Left cardiac atrium (tissue), 4 donors: ENCODE results near the gene SYT11. TPM values are rescaled to one million over a fixed set of nuclear protein-coding genes. Genes with fewer than 3 reads are reported as not detected.

Source experiments
- ATAC-seq, 2 donors: fragments of 200-7000 bp; cut with Tn5 transposase; one replicate each; pipeline ENCODE4 v1.9.1; 2020; ENCODE audit warnings: mild to moderate bottlenecking in 2 of 2, moderate library complexity in 2 of 2
- DNase-seq: peaks from one replicate; pipeline ENCODE4 v3.0.0-alpha.2; 2020
- intact Hi-C, 2 donors: fragments of 100-400 bp; cut with DNase I; formaldehyde crosslinking; loops; one replicate each; pipeline versions ENCODE4 v1.14.1 to v1.15.1; 2022 to 2023
- total RNA-seq, 2 donors: library from RNA; stranded (reverse); fragmentation: NEBNext Ultra II Directional; extraction: Animal tissue kit (Norgen Biotek cat#: 25700); gene quantifications; one replicate each; pipeline ENCODE4 v1.2.1, GENCODE V29; 2021
- donor health status: DM: no; HTN: yes; CAD: no.
- donor health status: DM: no; HTN: yes; CAD: no; lungs with severe emphysema.
- donor health status: DM: yes; HTN: yes; CAD: no.
- donor health status: Dilated cardiomyopathy.

SYT11 gene
- total RNA-seq, 2 donors from 2014 or later: 9.9 to 16.5 TPM

- intact Hi-C loops: loop anchor here in 1 of 2 donors (2.0 kb wide), 1 partner anchor 51 kb away; the partner anchor contains the start of gene RIT1
- DNase-seq (peak; percentile 90), ATAC-seq (peak; percentile 56 to 81)
Measured at GRCh38 chr1:155859881-155860871, 809 bp downstream of the SYT11 start.

DNA sequence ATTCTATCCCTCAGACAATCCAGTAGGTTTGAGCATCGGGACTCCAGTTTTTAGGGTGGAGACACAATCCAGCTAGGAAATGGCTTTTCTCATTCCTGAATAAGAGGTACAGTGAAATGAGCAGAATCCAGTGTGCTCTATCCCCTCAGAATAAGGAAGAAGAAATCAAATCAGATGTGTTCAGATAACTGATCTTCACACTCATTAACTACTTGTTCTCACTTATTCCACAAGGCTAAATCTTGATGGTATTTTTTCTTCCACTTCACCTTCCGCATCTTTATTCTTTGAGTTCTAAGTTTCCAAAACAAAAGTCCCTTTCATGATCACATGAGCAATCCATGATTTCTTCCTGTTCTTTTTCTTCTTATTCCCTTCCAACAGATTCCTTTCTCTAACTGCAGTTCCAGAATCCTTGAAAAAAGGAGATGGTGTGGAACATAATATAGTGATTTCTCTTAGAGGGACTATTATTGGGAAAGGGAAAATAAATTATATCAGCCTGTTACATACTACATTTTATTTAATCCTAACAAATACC, 1.7 kb downstream of the SYT11 start:
- DNase-seq (no peak), ATAC-seq (no peak)
- intact Hi-C loops: loop anchor here in 1 of 2 donors (2.0 kb wide), 1 partner anchor 50 kb away; the partner anchor contains the start of gene RIT1

DNA sequence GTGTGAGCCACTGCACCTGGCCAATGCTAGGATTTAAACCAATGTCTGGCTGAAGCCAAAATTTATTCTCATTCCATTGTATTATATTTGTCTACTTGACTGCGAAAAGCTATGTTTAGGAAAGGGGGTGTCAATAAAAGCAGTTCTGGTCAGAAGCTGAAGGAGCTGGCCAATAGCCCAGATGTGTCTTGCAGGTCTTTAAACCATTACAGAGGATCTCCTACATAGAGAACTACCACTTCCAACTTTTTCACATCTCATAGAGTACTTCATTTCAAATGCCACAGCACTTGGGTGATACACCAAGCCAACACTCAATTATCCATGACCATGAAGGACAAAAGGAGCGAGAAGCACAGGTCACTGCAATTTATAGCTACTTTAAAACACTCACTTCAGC, 2.5 kb downstream of the SYT11 start:
- DNase-seq (no peak), ATAC-seq (no peak)
- intact Hi-C loops: loop anchor here in 1 of 2 donors (2.0 kb wide), 1 partner anchor 49 kb away; the partner anchor contains the start of gene RIT1

DNA sequence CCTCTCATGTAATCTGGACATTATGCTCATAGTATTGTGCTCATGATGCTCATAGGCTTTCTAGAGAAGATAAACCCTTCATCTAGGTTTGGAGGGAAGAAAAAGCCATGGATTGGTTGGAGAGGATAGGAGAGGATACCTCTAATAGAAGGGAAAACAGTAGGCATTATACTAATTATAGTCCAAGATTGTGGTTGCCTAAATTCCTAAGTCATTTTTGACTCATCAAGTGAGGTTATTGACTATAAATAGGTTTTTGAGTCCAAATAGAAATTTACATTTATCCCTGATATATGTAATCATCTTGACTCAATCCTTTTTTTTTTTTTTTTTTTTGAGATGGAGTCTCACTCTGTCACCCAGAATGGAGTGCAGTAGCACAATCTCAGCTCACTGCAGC, 5.0 kb downstream of the SYT11 start:
- no peak for DNase-seq
- no peak for ATAC-seq
- intact Hi-C loops: no loop called here

GRCh38 chr1:155867766-155868165, 8.4 kb downstream of the SYT11 start:
- DNase-seq (no peak), ATAC-seq (no peak)
- intact Hi-C loops: no loop called here

- ATAC-seq (peak; percentile 81 to 88), DNase-seq (peak; percentile 65)
- intact Hi-C loops: no loop called here
Measured at GRCh38 chr1:155871390-155871789, 12.0 kb downstream of the SYT11 start.

GRCh38 chr1:155872527-155872926, 13.2 kb downstream of the SYT11 start:
- DNase-seq: no peak
- intact Hi-C loops: no loop called here
- peak; percentile 50 to 71 for ATAC-seq

DNA sequence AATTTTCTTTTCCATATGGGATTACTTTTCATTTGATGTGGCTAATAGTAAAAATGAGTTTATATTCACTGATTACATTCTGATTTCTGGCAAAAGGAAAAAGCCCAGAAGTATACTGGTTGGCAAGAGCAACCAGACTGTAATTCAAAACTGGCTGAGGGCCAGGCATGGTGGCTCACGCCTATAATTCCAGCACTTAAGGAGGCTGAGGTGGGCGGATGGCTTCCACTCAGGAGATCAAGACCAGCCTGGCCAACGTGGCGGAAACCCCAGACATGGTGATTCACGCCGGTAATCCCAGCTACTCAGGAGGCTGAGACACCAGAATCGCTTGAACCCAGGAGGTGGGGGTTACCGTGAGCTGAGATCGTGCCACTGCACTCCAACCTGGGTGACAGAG, 14.5 kb downstream of the SYT11 start:
- DNase-seq (no peak), ATAC-seq (peak in 1 of 2 donors; percentile 13)
- intact Hi-C loops: no loop called here

DNA sequence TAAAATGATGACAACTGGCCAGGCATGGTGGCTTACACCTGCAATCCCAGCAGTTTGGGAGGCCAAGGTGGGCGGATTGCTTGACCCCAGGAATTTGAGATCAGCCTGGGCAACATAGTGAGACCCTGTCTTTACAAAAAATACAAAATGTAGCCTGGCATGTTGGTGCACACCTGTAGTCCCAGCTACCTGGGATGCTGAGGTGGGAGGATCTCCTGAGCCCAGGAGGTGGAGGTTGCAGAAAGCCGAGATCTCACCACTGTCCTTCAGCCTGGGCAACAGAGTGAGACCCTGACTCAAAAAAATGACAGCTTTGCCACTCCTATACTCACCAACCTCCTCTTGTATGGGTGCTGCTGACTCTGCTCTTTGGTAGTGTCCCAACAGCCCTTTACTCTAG, 18.6 kb downstream of the SYT11 start:
- no peak for ATAC-seq
- DNase-seq: no peak
- intact Hi-C loops: no loop called here

GRCh38 chr1:155880251-155880650, 20.9 kb downstream of the SYT11 start:
- intact Hi-C loops: no loop called here
- DNase-seq: no peak
- no peak for ATAC-seq

- no peak for DNase-seq
- no peak for ATAC-seq
- intact Hi-C loops: no loop called here
Measured at GRCh38 chr1:155880950-155881349, 21.6 kb downstream of the SYT11 start.

DNA sequence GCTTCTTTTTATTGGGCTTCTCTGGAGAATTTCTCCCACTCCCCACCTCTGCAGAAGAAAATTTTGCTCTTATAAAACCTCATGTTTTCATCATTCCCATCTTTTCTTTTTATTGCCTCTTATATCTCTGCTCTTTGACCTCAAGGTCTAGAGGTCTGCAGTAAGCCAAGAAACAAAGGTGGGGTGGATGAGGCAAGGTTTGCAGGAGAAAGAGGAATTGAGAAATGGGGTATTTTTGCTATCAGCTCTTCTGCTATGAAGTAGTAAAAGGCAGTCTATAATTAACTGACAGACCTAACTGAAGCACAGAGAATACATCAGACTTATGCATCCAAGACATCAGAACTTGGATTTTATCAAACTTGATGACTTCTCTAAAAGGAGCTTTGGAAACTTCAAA, 22.9 kb downstream of the SYT11 start:
- no peak for DNase-seq
- intact Hi-C loops: no loop called here
- no peak for ATAC-seq

- DNase-seq (no peak), ATAC-seq (no peak)
- intact Hi-C loops: no loop called here
Measured at GRCh38 chr1:155882766-155883165, 23.4 kb downstream of the SYT11 start.

DNA sequence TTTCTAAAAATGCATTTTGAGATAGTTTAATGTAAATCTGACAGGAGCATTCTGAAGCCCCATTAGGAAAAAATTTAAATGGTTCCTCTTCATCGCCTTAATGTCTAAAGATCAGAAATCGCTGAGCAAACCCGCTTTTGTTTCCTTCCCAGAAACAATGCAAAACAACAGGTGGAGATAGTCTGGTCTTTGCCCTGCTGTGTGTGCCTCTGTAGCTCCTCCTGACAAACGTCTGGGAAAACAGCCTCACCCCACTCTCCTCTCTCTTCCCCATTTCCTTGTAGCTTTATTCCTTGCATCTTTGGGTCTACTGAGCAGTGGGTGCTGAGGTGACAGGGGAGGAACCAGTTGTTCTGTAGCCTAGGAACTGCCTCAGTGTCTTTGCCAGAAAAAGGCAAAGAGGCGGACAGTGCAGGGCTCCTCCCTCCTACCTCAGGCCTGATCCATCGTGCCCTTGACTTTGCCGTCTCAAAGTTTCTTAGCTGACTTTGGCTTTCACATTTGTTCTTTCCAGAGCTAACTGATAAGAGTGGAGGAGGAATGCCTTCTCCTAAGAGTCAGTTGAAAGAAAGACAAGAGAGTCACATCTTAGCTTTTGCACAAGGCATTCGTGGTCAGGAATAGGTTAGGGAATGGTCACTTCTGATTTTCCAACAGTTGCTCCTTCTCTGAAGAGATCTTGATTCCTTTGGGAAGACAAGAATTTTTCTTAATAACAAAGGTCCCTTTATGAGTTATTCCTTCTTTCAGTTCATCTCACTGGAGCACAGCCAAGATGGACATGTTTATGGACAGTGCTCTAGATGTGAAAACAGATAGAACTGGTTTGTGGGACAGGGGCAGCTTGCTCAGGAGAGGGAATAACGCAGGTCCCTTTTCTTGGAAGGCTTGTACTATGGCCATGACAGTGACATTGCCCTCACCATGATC, 24.9 kb downstream of the SYT11 start:
- intact Hi-C loops: no loop called here
- DNase-seq: no peak
- ATAC-seq: peak in 1 of 2 donors; percentile 70

- DNase-seq (no peak), ATAC-seq (no peak)
- intact Hi-C loops: no loop called here
Measured at GRCh38 chr1:155884982-155885381, 25.6 kb downstream of the SYT11 start.

DNA sequence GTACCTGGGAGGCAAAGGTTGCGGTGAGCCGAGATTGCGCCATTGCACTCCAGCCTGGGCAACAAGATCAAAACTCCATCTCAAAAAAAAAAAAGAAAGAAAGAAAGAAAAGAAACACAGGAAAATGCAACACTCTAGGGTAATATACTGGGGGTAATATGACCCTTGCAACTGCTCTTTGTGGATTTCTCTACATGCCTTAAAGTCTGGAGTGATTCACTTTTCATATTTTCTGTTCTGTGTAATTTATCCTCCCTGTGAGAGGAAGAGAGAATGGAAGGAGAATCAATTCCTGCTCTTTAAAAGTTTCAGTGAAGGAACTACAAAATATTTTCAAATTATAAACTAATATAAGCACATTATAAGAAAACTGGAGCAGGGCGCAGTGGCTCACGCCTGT, 29.1 kb downstream of the SYT11 start:
- ATAC-seq: no peak
- intact Hi-C loops: no loop called here
- no peak for DNase-seq

GRCh38 chr1:155889566-155889965, 30.2 kb downstream of the SYT11 start:
- DNase-seq: no peak
- no peak for ATAC-seq
- intact Hi-C loops: no loop called here

DNA sequence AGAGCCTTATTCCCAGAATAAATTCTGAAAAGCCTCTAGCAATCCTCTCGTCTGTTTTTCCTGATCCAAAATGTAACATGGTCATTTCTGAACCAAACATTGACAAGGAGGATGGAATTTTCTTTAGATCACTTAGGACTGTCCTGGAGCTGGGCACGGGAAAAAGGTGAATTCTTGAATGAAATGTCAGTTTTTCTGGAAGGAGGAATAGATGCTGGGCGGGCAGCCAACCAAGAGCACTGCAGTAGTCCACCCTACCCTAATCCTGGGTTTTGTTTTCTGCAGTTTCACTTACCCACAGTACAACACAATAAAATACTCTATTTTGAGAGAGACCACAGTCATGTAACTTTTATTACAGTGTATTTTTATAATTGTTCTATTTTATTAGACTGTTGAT, 30.9 kb downstream of the SYT11 start:
- intact Hi-C loops: no loop called here
- ATAC-seq (no peak), DNase-seq (no peak)

- DNase-seq (no peak), ATAC-seq (no peak)
- intact Hi-C loops: no loop called here
Measured at GRCh38 chr1:155892796-155893195, 33.4 kb downstream of the SYT11 start.
